Pons (tissue), 1 donor: ENCODE results near the gene GNAT1.
"Not testable (repeated sequence)": the region's sequence is repeated elsewhere in the genome, so short reads cannot be mapped to it uniquely, and the experiment has no call there.

ENCODE experiments used
- DNase-seq: peaks from one replicate; pipeline ENCODE4 v3.0.0-alpha.2; 2016; ENCODE audit warnings: low spot score

Gene GNAT1

DNA sequence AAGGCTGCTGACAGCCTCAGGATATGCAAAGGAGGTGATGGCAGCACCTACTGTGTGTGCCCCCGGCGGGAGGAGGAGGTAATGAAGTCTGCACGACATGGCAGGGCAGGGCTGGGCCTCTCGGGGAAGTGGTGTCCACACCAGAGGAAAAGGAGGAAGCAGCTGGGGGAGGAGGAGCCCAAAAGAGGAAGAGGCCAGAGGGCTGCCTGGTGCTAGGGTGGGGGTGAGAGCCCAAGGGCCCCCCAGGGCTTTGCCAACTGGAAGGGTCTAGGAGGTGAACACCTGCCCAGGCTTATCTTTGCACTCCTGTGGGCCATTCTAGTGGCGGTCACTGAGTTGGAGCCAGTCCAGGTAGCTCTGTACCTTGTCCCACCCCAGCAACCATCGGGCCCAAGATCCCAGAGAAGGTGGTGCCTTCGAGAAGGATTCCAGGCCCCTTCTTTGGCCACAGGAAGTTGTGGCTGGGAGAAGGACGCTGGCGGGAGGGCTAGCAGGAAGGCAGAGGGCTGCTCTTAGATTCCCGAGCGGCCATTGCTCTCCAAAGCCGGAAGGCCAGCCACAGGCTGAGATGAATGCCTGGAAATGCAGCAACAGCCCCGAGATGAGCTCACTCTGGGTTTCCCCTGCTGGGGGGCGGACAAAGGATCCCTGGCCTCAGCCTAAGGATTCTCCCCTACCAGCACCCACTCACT lies 51.6 kb downstream of the GNAT1 start:
- peak; percentile 76 for DNase-seq

DNA sequence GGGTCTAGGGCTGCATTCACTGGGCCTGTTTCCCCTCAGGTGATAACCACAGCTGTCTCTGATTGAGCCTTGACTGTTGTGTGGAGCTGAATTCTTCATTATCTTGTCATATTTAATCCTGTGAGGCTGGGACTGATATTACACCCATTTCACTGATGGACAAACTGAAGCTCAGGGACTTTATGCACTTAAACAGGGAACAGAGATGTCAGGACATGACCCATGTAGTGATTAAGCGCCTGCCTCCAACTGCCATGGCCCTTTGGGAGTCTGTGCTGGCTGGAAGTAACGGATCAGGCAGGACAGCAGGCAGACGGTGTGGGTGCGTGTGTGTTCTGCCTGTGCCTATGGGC lies 52.1 kb downstream of the GNAT1 start:
- no peak for DNase-seq

DNA sequence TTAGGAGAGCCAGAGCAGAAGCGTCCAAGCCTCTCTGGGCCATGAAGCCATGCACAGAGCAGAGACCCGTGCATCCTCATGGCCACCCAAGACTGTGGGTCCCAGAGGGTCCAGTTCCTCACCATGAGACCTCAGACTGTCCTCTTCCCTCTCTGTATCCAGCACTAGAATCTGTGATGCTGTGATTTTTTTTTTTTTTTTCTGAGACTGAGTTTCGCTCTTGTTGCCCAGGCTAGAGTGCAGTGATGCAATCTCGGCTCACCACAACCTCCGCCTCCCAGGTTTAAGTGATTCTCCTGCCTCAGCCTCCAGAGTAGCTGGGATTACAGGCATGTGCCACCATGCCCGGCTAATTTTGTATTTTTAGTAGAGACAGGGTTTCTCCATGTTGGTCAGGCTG lies 53.4 kb downstream of the GNAT1 start:
- DNase-seq: not testable (repeated sequence)

DNA sequence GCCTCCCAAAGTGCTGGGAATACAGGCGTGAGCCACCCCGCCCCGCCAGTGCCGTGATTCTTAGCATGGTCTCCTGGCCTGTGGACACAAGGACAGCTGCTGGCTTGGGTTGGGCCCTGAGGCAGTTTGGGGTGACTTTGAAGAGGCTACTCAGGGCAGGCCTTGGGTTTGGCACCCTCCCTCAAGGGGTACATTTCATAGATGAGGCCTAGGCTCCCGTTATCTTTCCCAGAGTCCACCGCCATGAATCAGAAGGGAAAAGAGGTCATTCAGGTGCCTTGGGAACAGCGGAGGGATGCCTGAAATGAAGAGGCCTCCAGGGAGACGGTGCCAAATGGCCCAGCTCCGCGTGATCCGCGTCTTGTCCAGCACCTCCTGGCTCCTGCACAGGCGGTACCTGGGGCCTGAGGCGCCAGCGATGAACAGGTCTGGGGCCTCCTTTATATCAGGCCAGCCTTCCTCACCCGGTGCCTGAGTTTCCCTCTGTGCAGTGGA lies 53.9 kb downstream of the GNAT1 start:
- DNase-seq: no peak

DNA sequence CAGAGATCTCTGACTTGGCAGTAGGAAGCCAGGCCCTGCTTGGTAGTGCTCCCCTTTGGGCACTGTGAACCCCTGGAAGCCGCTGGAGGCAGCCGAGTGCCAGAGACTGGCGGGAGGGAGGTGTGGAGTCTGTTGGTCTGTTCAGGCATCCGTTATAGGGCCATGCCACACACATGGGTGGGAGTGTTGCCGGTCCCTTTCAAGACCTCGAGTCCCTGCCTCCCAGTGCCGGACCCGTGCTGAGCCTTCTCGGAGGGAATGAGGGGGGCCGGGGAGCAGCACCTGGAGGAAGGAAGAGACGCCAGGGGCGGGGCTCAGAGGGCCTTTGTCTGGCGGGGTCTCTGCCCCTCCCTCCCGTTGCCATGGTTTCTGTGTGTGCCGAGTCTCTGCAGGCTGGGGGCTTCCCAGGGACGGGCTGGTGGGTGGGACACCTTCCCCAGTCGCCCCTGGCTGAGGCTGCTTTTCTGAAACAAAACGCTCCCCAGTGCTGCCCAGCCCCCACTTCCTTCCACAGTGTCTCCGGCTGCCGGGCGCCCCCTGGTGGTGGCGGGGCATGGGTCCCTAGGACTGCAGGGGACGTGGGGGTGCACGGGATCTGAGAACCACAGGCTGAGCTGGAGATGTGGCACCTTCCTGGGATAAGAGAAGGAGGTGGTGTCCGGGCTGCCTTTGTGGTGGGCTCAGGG lies 54.6 kb downstream of the GNAT1 start:
- peak; percentile 79 for DNase-seq

DNA sequence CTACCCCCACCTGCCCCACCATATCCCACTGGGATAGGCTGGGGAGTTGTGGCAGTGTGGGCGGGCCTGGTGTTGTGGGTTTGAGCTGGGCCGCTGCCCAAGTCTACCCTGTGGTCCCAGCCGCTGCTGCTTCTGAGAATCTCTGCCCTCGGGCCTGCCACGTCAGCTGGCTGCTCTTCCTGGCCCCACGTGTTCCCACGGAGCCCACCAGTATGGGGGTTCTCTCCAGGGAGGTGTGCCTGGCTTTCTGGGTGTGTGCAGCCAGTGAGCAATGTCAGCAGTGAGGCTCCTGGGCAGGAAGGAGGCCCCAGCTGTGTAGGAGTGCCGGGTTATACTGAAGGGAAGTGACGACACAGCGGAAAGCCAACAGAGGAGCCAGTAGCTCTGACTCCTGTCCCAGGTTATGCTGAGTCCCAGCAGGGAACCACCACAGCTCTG lies 55.1 kb downstream of the GNAT1 start:
- DNase-seq: no peak
